Fibroblast of lung (primary cell): ENCODE data around the gene CRYBB1.

Experiments used
- EZH2 ChIP-seq: IDR thresholded peaks from 2 replicates; pipeline ENCODE4 v1.5.1; 2012; ENCODE audit warnings: low read length, control low read depth, mild to moderate bottlenecking; ENCODE audit errors: missing control alignments
- TF ChIP-seq, protein P1 (sequence below), 2 donors: IDR thresholded peaks in 1 of 2; conservative IDR thresholded peaks in 1 of 2; 1 replicate in 1 of 2; 2 replicates in 1 of 2; pipeline ENCODE4 v1.5.1; 2011 to 2012; ENCODE audit warnings: low read length in 2 of 2, control low read depth in 1 of 2, inconsistent platforms in 1 of 2, low read depth in 1 of 2, mild to moderate bottlenecking in 1 of 2

DNA sequence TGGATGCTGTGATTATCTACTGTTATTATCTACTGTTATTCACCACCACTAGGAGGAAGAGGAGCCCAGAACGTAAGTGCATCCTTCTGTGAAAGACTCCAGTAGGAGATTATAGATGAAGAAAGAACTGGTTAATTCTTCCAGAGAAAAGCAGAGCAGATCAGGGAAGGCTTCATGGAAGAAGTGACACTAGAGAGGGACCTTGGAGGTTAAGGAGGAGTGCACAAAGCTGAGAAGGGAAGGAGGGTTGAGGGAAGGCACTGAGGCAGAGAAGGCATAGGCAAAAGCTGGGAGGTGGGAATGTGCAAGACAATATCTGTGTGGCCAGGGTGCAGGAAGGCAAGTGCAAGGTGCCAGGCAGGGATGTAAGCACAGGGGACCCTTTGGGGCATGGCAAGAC is 13.5 kb downstream of the CRYBB1 start:
- TF ChIP-seq, protein P1, sequence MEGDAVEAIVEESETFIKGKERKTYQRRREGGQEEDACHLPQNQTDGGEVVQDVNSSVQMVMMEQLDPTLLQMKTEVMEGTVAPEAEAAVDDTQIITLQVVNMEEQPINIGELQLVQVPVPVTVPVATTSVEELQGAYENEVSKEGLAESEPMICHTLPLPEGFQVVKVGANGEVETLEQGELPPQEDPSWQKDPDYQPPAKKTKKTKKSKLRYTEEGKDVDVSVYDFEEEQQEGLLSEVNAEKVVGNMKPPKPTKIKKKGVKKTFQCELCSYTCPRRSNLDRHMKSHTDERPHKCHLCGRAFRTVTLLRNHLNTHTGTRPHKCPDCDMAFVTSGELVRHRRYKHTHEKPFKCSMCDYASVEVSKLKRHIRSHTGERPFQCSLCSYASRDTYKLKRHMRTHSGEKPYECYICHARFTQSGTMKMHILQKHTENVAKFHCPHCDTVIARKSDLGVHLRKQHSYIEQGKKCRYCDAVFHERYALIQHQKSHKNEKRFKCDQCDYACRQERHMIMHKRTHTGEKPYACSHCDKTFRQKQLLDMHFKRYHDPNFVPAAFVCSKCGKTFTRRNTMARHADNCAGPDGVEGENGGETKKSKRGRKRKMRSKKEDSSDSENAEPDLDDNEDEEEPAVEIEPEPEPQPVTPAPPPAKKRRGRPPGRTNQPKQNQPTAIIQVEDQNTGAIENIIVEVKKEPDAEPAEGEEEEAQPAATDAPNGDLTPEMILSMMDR (conservative IDR thresholded peaks at IDR 0.05 in 1 of 2, IDR thresholded peaks at IDR 0.05 in 1 of 2; ENCODE audit: low read depth in 1 of 2, low read length in 2 of 2): no peak
- no peak for TF ChIP-seq EZH2
